GM21529 (cell line): ENCODE measurements around the gene FNDC3A.
A peak's percentile ranks its signal among the peaks of the same experiment; 100 is the strongest.
"Not testable (repeated sequence)": the region's sequence is repeated elsewhere in the genome, so short reads cannot be mapped to it uniquely, and the experiment has no call there.

ENCODE experiments used
- ATAC-seq: cut with Tn5 transposase; IDR thresholded peaks from one replicate; pipeline ENCODE4 v1.9.1; 2021; ENCODE audit not compliant: unreplicated experiment

FNDC3A gene

GRCh38 chr13:48976576-48977285, 1.0 kb downstream of the FNDC3A start:
- peak; percentile 11 for ATAC-seq

DNA sequence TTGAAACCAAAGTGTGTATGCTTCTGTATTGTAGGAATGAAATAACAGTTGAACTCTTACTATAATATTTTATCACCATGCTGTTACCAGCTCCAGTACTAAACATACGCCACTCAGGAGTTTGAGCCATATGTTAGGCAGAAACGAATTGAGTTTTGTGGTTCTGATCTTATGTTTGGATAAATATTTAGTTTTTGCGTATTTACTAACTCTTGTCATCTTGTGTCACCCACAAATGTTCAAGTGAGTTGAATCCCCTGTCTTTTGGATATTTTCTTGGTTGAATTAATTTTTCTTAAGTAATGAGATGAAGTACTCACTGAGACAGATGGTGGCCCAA, 1.5 kb downstream of the FNDC3A start:
- ATAC-seq: no peak

- no peak for ATAC-seq
Measured at GRCh38 chr13:48977973-48978372, 2.3 kb downstream of the FNDC3A start.

DNA sequence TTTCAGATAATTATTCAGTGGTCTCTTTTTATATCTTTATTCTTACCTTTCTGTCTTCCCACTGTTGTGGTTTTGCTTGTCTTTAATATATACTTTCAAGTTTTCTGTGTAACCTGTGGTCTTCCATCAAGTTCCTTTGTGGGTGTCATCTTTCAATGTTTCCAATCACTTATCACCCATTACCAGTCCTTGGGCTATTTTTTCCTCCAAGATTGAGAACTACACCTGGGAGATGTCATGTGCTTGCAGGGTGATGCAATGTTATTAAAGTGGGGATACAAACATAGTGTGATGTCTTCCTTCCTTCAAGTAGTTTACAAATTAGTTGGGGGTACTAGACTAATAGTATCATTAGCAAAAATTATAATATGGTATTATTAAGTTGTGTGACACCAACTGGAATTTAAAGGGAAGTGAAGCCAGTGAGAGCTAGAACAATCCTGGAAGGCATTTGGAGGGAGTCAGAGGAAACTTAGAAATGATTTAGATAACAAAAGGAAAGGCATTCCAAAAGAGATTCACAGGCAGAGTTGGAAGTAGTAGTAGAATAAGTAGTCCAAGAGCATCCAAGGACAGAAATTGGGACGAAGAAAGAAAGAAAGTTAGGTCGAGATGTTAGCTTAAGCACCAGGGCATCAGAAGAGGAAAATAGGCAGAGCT, 3.4 kb downstream of the FNDC3A start:
- no peak for ATAC-seq

- ATAC-seq: peak; percentile 46
Measured at GRCh38 chr13:48979892-48980291, 4.2 kb downstream of the FNDC3A start.

DNA sequence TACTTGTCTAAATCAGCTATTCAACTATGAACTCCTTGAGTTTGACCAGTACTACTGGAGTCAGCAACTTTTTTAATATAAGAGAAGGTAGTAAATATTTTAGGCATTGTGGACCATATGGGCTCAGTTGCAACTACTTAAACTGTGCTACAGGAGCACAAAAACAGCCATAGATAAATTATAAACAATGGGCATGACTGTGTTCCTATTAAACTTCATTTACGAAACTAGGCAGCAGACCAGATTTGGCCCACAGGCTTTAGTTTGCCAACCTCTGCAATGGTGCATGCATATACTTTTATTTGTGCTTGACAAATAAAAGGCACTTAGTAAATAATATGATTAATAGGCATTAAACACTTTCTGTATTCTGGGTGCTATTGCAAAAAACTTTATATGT, 7.6 kb downstream of the FNDC3A start:
- ATAC-seq: no peak

GRCh38 chr13:48985756-48986155, 10.0 kb downstream of the FNDC3A start:
- ATAC-seq: no peak

- ATAC-seq: no peak
Measured at GRCh38 chr13:48990900-48991299, 15.2 kb downstream of the FNDC3A start.

GRCh38 chr13:48993150-48993549, 17.4 kb downstream of the FNDC3A start:
- ATAC-seq: no peak

- ATAC-seq: peak; percentile 80
Measured at GRCh38 chr13:48994706-48995105, 19.0 kb downstream of the FNDC3A start.

DNA sequence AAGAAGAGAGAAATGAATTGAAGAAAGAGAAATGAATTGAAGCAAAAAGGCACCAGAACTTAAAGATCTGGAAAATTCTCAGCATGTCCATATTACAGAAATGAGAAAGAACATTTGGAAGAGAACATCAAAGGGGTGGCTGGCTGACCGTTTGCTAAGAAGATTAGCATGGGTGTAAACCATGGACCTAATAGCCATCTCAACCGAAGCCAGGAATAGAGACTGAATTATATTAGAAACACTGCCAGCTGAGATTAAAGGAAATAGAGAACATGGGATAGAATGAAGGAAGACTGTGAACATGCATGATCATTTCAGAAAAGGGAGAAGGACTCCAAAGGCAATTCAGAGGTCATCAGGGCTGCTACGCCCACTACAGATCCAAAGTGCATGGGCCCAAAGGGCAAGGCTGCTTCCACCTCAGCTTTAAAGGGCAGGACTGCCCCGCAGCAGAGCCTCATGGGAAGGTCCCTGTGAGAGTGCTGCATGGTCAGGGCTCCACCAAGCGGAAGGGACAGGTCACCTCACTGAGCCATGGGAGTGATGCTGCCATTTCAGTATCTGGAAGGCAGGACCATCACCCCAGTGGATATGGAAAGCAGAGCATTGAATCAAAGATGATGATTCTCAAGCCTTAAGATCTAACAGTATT, 23.1 kb downstream of the FNDC3A start:
- ATAC-seq: no peak

DNA sequence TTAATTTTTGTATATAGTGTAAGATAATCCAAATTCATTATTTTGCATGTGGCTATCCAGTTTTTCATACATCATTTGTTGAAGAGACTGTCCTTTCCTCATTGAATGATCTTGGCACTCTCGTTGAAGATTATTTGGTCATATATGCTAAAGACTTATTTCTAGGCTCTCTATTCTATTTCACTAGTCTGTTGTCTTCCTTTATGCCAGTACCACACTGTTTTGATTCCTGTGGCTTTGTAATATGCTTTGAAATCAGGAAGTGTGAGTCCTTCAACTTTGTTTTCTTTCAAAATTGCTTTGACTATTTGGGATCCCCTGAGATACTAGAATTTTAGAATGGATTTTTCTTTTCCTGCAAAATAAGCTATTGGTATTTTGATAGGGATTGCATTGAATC, 24.5 kb downstream of the FNDC3A start:
- ATAC-seq: no peak

- ATAC-seq: not testable (repeated sequence)
Measured at GRCh38 chr13:49018986-49019635, 43.4 kb downstream of the FNDC3A start.

GRCh38 chr13:49020328-49020727, 44.6 kb downstream of the FNDC3A start:
- no peak for ATAC-seq

DNA sequence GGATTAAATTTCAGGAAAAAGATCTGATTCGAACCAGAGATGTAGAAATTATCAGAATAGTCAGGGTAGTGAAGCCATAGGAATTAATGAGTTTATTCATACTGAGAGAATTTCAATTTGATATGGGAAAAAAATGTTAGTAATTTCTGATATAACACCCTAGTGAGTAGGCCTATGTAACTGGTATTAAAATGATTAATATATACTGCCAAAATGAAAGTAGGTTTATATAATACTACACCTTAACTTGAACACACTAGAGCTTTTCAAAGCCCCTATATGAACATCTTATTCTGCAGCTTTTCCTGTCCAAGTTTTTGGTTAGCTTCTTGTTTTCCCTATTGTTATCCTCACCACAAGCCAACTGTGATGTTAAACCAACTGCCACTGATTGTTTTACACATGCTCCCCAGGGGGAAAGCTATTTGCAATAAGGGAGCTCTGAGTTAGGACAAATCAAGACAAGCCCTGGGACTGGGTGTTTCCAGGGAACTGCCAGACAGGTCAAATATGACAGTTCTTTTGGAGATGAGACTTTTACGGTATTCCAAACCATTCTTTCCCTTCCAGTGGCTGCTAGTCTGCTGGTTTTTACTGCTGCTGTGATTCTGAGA, 45.3 kb downstream of the FNDC3A start:
- no peak for ATAC-seq

- no peak for ATAC-seq
Measured at GRCh38 chr13:49021953-49022352, 46.2 kb downstream of the FNDC3A start.

GRCh38 chr13:49022472-49023144, 46.9 kb downstream of the FNDC3A start:
- no peak for ATAC-seq

DNA sequence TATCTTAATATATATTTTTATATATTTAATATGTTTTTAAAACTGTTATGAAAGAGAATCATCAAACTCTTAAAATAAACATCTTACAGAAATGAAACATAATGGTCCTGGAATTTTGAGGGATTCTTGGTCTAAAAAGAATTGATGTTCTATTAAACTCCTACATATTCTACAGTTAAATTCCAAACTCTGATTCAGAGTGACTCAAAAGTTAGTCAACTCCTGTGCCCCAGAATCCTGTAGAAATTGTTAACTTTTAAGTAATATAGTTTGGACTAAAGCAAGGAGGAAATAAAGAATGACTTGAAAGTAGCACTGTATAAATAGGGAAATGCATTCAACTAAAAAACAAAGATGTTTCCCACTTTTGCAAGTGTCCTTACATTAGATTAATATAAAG, 47.7 kb downstream of the FNDC3A start:
- ATAC-seq: no peak

- ATAC-seq: no peak
Measured at GRCh38 chr13:49026851-49027250, 51.1 kb downstream of the FNDC3A start.

DNA sequence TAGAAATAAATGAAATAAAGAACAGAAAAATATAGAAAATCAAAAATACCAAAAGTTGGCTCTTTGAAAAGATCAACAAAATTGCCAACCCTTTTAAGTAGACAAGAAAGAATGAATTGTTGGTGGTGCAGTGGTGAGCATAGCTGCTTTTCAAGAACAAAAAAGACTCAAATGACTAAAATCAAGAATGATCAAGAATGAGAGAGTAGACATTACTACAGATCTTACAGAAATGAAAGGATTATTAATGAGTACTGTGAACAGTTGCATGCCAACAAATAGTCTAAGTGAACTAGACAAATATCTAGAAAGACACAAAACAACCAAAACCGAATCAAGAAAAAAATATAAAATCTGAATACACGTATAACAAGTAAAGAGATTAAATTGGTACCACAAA, 53.9 kb downstream of the FNDC3A start:
- no peak for ATAC-seq

DNA sequence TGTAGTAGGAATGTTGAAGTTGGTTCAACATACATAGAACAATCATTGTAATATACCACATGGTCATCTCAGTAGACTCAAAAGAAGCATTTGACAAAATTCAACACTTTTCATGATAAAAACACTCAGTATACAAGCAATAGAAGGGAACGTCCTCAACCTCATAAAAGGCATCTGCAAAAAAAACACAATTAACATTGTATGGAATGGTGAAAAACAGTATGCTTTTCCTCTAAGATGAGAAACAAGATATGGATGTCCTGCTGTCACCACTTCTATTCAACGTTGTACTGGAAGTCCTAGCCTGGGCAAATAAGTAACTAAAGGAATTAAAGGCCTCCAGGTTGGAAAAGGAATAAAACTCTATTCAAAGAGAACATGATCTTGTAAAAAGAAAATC, 54.5 kb downstream of the FNDC3A start:
- no peak for ATAC-seq
